ENCODE data around the gene LIPA.
A peak's percentile ranks its signal among the peaks of the same experiment; 100 is the strongest.
"Not testable (repeated sequence)": the region's sequence is repeated elsewhere in the genome, so short reads cannot be mapped to it uniquely, and the experiment has no call there.

Gene LIPA

GRCh38 chr10:89250865-89251408 lies 638 bp downstream of the LIPA start:
- H3K9me3 ChIP-seq (ENCODE audit: control insufficient read depth, low read length): no peaks in the 10 kb centered on the region
- no peak for TF ChIP-seq CTCF (IDR thresholded peaks at IDR 0.05)
- H3K4me2 ChIP-seq (ENCODE audit: low read length): peak overlapping the region; percentile 67
- no peaks in the 10 kb centered on the region for H3K4me1 ChIP-seq
- peak overlapping the region; percentile 73 for H3K27ac ChIP-seq
- H3K36me3 ChIP-seq (ENCODE audit: control insufficient read depth, insufficient read depth, low read length): no peaks in the 10 kb centered on the region
- H3K4me3 ChIP-seq (ENCODE audit: low read depth, low read length): peak overlapping the region; percentile 62
- no peaks in the 10 kb centered on the region for H3K27me3 ChIP-seq (ENCODE audit: control insufficient read depth, insufficient read depth, low read length)
- H3K9ac ChIP-seq: no peak overlapping the region
- H2AFZ ChIP-seq: peak overlapping the region; percentile 87
- H3K79me2 ChIP-seq: peaks cover 2% of the 10 kb centered on the region

- Histone ChIP-seq H3K9ac (no peak overlapping the region), H3K9me3 (ENCODE audit: control insufficient read depth, low read length) (no peaks in the 10 kb centered on the region), H2AFZ (no peak overlapping the region), H3K27ac (no peak overlapping the region), H3K27me3 (ENCODE audit: control insufficient read depth, insufficient read depth, low read length) (no peaks in the 10 kb centered on the region), H3K4me1 (no peaks in the 10 kb centered on the region), H3K4me3 (ENCODE audit: low read depth, low read length) (no peak overlapping the region), H3K4me2 (ENCODE audit: low read length) (no peak overlapping the region), H3K36me3 (ENCODE audit: control insufficient read depth, insufficient read depth, low read length) (no peaks in the 10 kb centered on the region), H3K79me2 (peaks cover 2% of the 10 kb centered on the region)
- TF ChIP-seq CTCF (IDR thresholded peaks at IDR 0.05): no peak
These were observed 2.6 kb downstream of the LIPA start for GRCh38 chr10:89248990-89249389.

GRCh38 chr10:89247623-89248022 lies 4.0 kb downstream of the LIPA start:
- H3K4me3 ChIP-seq (ENCODE audit: low read depth, low read length); H3K27me3 ChIP-seq (ENCODE audit: control insufficient read depth, insufficient read depth, low read length); H3K79me2 ChIP-seq; H2AFZ ChIP-seq; H3K36me3 ChIP-seq (ENCODE audit: control insufficient read depth, insufficient read depth, low read length); H3K4me2 ChIP-seq (ENCODE audit: low read length); H3K9me3 ChIP-seq (ENCODE audit: control insufficient read depth, low read length); H3K27ac ChIP-seq; H3K9ac ChIP-seq; H3K4me1 ChIP-seq: not testable (repeated sequence)

GRCh38 chr10:89245802-89246201 lies 5.8 kb downstream of the LIPA start:
- no peak overlapping the region for H3K27ac ChIP-seq
- no peak overlapping the region for H3K9ac ChIP-seq
- no peaks in the 10 kb centered on the region for H3K4me1 ChIP-seq
- no peak overlapping the region for H3K4me2 ChIP-seq (ENCODE audit: low read length)
- no peaks in the 10 kb centered on the region for H3K36me3 ChIP-seq (ENCODE audit: control insufficient read depth, insufficient read depth, low read length)
- no peaks in the 10 kb centered on the region for H3K9me3 ChIP-seq (ENCODE audit: control insufficient read depth, low read length)
- H3K27me3 ChIP-seq (ENCODE audit: control insufficient read depth, insufficient read depth, low read length): no peaks in the 10 kb centered on the region
- no peaks in the 10 kb centered on the region for H3K79me2 ChIP-seq
- no peak for TF ChIP-seq CTCF (IDR thresholded peaks at IDR 0.05)
- no peak overlapping the region for H3K4me3 ChIP-seq (ENCODE audit: low read depth, low read length)
- H2AFZ ChIP-seq: no peak overlapping the region

- Histone ChIP-seq H3K36me3 (ENCODE audit: control insufficient read depth, insufficient read depth, low read length) (no peaks in the 10 kb centered on the region), H3K9ac (no peak overlapping the region), H3K27ac (no peak overlapping the region)
These were observed 8.6 kb downstream of the LIPA start for GRCh38 chr10:89242840-89243568.

More at GRCh38 chr10:89242840-89243568, 8.6 kb downstream of the LIPA start:
- H3K4me2 ChIP-seq (ENCODE audit: low read length): no peak overlapping the region
- H3K79me2 ChIP-seq: no peaks in the 10 kb centered on the region
- no peaks in the 10 kb centered on the region for H3K27me3 ChIP-seq (ENCODE audit: control insufficient read depth, insufficient read depth, low read length)
- no peaks in the 10 kb centered on the region for H3K9me3 ChIP-seq (ENCODE audit: control insufficient read depth, low read length)
- no peak for TF ChIP-seq CTCF (IDR thresholded peaks at IDR 0.05)
- no peak overlapping the region for H3K4me3 ChIP-seq (ENCODE audit: low read depth, low read length)
- no peaks in the 10 kb centered on the region for H3K4me1 ChIP-seq
- H2AFZ ChIP-seq: no peak overlapping the region

Data from parathyroid adenoma (tissue), 2 donors.